Measurements from ENCODE around the gene TAS1R3.

Gene TAS1R3

DNA sequence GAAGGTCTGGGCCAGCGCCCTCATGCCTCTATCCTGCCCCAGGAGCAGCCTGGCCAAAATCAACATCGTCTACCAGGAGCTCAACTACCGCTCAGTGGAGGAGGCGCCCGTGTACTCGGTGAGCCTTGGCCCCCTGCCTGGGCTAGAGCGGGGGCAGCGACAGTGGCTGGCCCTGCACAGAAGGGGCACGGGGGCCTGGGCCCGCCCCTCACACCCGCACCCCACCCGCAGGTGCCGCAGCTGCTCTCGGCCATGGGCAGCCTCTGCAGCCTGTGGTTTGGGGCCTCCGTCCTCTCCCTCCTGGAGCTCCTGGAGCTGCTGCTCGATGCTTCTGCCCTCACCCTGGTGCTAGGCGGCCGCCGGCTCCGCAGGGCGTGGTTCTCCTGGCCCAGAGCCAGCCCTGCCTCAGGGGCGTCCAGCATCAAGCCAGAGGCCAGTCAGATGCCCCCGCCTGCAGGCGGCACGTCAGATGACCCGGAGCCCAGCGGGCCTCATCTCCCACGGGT, 40.0 kb upstream of the TAS1R3 start:
- DNase-seq: no peak
- H3K18ac ChIP-seq (ENCODE audit: low read depth in 1 of 2, low read length in 2 of 2): no peak overlapping the region
- no peak overlapping the region for H3K23ac ChIP-seq (ENCODE audit: low read length in 2 of 2)
- peaks cover 0 to 17% of the 10 kb centered on the region in 2 experiments for H3K27me3 ChIP-seq (ENCODE audit: control insufficient read depth in 1 of 2, insufficient read depth in 1 of 2, low read length in 2 of 2)
- H2BK5ac ChIP-seq (ENCODE audit: low read depth, low read length, poor library complexity, severe bottlenecking): no peak overlapping the region
- WGBS: 83% methylated on average over 28 of the region's 28 CpGs
- no peak overlapping the region for H2AFZ ChIP-seq (ENCODE audit: low read depth, low read length)
- no peak overlapping the region for H2BK15ac ChIP-seq (ENCODE audit: low read depth, poor library complexity, severe bottlenecking)
- H3K79me1 ChIP-seq (replicated peaks; ENCODE audit: low read length, poor library complexity, severe bottlenecking): no peaks in the 10 kb centered on the region
- H3K4me3 ChIP-seq (ENCODE audit: insufficient read depth in 1 of 2, low read depth in 1 of 2, low read length in 2 of 2): peak overlapping the region in 1 of 2 experiments; percentile 29
- H3K36me3 ChIP-seq (ENCODE audit: control insufficient read depth in 1 of 2, insufficient read depth in 2 of 2, low read depth in 1 of 2, low read length in 2 of 2): peaks cover 5 to 44% of the 10 kb centered on the region in 2 experiments
- H3K4me1 ChIP-seq (ENCODE audit: control insufficient read depth, insufficient read depth, low read depth, low read length): peaks cover 16% of the 10 kb centered on the region
- no peak overlapping the region for H2BK120ac ChIP-seq (ENCODE audit: low read depth, low read length)
- H2BK12ac ChIP-seq (ENCODE audit: low read length in 2 of 2): no peak overlapping the region
- H3K9ac ChIP-seq (ENCODE audit: low read length): no peak overlapping the region
- no peak overlapping the region for H3K27ac ChIP-seq (ENCODE audit: low read length, poor library complexity, severe bottlenecking)
- no peak overlapping the region for H3K14ac ChIP-seq (ENCODE audit: low read length in 2 of 2)
- H3K4ac ChIP-seq (ENCODE audit: low read depth in 1 of 2, low read length in 2 of 2): no peak overlapping the region
- H3K4me2 ChIP-seq (ENCODE audit: low read length, poor library complexity, severe bottlenecking): no peak overlapping the region
- H4K91ac ChIP-seq (ENCODE audit: low read length): no peak overlapping the region
- no peak overlapping the region for H4K8ac ChIP-seq (ENCODE audit: low read length)
- peak overlapping the region; percentile 35 for H2AK5ac ChIP-seq (ENCODE audit: low read length, severe bottlenecking)
- H3K9me3 ChIP-seq (ENCODE audit: control insufficient read depth, low read length): no peaks in the 10 kb centered on the region

GRCh38 chr1:1291548-1292441, 39.3 kb upstream of the TAS1R3 start:
- Histone ChIP-seq H4K91ac (ENCODE audit: low read length) (no peak overlapping the region), H2AFZ (ENCODE audit: low read depth, low read length) (no peak overlapping the region), H4K8ac (ENCODE audit: low read length) (no peak overlapping the region), H3K9me3 (ENCODE audit: control insufficient read depth, low read length) (no peaks in the 10 kb centered on the region), H3K4me2 (ENCODE audit: low read length, poor library complexity, severe bottlenecking) (no peak overlapping the region), H3K27me3 (ENCODE audit: control insufficient read depth in 1 of 2, insufficient read depth in 1 of 2, low read length in 2 of 2) (peaks cover 0 to 9% of the 10 kb centered on the region in 2 experiments), H2BK120ac (ENCODE audit: low read depth, low read length) (no peak overlapping the region), H3K4me3 (ENCODE audit: insufficient read depth in 1 of 2, low read depth in 1 of 2, low read length in 2 of 2) (peak overlapping the region in 1 of 2 experiments; percentile 29), H3K18ac (ENCODE audit: low read depth in 1 of 2, low read length in 2 of 2) (no peak overlapping the region), H3K79me1 (replicated peaks; ENCODE audit: low read length, poor library complexity, severe bottlenecking) (no peaks in the 10 kb centered on the region), H2BK15ac (ENCODE audit: low read depth, poor library complexity, severe bottlenecking) (no peak overlapping the region), H3K23ac (ENCODE audit: low read length in 2 of 2) (no peak overlapping the region), H3K4me1 (ENCODE audit: control insufficient read depth, insufficient read depth, low read depth, low read length) (peaks cover 18% of the 10 kb centered on the region), H2AK5ac (ENCODE audit: low read length, severe bottlenecking) (no peak overlapping the region), H3K36me3 (ENCODE audit: control insufficient read depth in 1 of 2, insufficient read depth in 2 of 2, low read depth in 1 of 2, low read length in 2 of 2) (peaks cover 5 to 51% of the 10 kb centered on the region in 2 experiments), H3K9ac (ENCODE audit: low read length) (no peak overlapping the region), H3K27ac (ENCODE audit: low read length, poor library complexity, severe bottlenecking) (no peak overlapping the region), H2BK5ac (ENCODE audit: low read depth, low read length, poor library complexity, severe bottlenecking) (no peak overlapping the region), H3K14ac (ENCODE audit: low read length in 2 of 2) (no peak overlapping the region), H3K4ac (ENCODE audit: low read depth in 1 of 2, low read length in 2 of 2) (no peak overlapping the region), H2BK12ac (ENCODE audit: low read length in 2 of 2) (no peak overlapping the region)
- 59% methylated on average over 45 of the region's 45 CpGs for WGBS
- peak; percentile 65 for DNase-seq

- Histone ChIP-seq H2BK12ac (ENCODE audit: low read length in 2 of 2) (no peak overlapping the region), H3K14ac (ENCODE audit: low read length in 2 of 2) (no peak overlapping the region), H3K18ac (ENCODE audit: low read depth in 1 of 2, low read length in 2 of 2) (no peak overlapping the region), H2AK5ac (ENCODE audit: low read length, severe bottlenecking) (no peak overlapping the region), H3K27ac (ENCODE audit: low read length, poor library complexity, severe bottlenecking) (no peak overlapping the region), H2BK120ac (ENCODE audit: low read depth, low read length) (no peak overlapping the region), H2AFZ (ENCODE audit: low read depth, low read length) (no peak overlapping the region), H2BK15ac (ENCODE audit: low read depth, poor library complexity, severe bottlenecking) (no peak overlapping the region), H3K9me3 (ENCODE audit: control insufficient read depth, low read length) (no peaks in the 10 kb centered on the region), H3K4ac (ENCODE audit: low read depth in 1 of 2, low read length in 2 of 2) (no peak overlapping the region), H3K27me3 (ENCODE audit: control insufficient read depth in 1 of 2, insufficient read depth in 1 of 2, low read length in 2 of 2) (peaks cover 0 to 3% of the 10 kb centered on the region in 2 experiments), H4K8ac (ENCODE audit: low read length) (no peak overlapping the region), H3K23ac (ENCODE audit: low read length in 2 of 2) (no peak overlapping the region), H3K4me1 (ENCODE audit: control insufficient read depth, insufficient read depth, low read depth, low read length) (peaks cover 18% of the 10 kb centered on the region), H3K4me2 (ENCODE audit: low read length, poor library complexity, severe bottlenecking) (no peak overlapping the region), H3K4me3 (ENCODE audit: insufficient read depth in 1 of 2, low read depth in 1 of 2, low read length in 2 of 2) (no peak overlapping the region), H3K79me1 (replicated peaks; ENCODE audit: low read length, poor library complexity, severe bottlenecking) (no peaks in the 10 kb centered on the region), H4K91ac (ENCODE audit: low read length) (no peak overlapping the region), H2BK5ac (ENCODE audit: low read depth, low read length, poor library complexity, severe bottlenecking) (no peak overlapping the region), H3K36me3 (ENCODE audit: control insufficient read depth in 1 of 2, insufficient read depth in 2 of 2, low read depth in 1 of 2, low read length in 2 of 2) (peaks cover 5 to 53% of the 10 kb centered on the region in 2 experiments), H3K9ac (ENCODE audit: low read length) (no peak overlapping the region)
- 90% methylated on average over 9 of the region's 9 CpGs for WGBS
- no peak for DNase-seq
These were observed 38.7 kb upstream of the TAS1R3 start for GRCh38 chr1:1292442-1292779.

- no peak overlapping the region for H4K91ac ChIP-seq (ENCODE audit: low read length)
- no peak overlapping the region for H3K4me2 ChIP-seq (ENCODE audit: low read length, poor library complexity, severe bottlenecking)
- H3K4ac ChIP-seq (ENCODE audit: low read depth in 1 of 2, low read length in 2 of 2): no peak overlapping the region
- H3K23ac ChIP-seq (ENCODE audit: low read length in 2 of 2): no peak overlapping the region
- H3K36me3 ChIP-seq (ENCODE audit: control insufficient read depth in 1 of 2, insufficient read depth in 2 of 2, low read depth in 1 of 2, low read length in 2 of 2): peaks cover 5 to 58% of the 10 kb centered on the region in 2 experiments
- no peak overlapping the region for H3K14ac ChIP-seq (ENCODE audit: low read length in 2 of 2)
- no peak overlapping the region for H3K27ac ChIP-seq (ENCODE audit: low read length, poor library complexity, severe bottlenecking)
- H2AK5ac ChIP-seq (ENCODE audit: low read length, severe bottlenecking): no peak overlapping the region
- H3K4me1 ChIP-seq (ENCODE audit: control insufficient read depth, insufficient read depth, low read depth, low read length): peaks cover 18% of the 10 kb centered on the region
- DNase-seq: no peak
- H3K9me3 ChIP-seq (ENCODE audit: control insufficient read depth, low read length): no peaks in the 10 kb centered on the region
- H3K18ac ChIP-seq (ENCODE audit: low read depth in 1 of 2, low read length in 2 of 2): no peak overlapping the region
- H2BK5ac ChIP-seq (ENCODE audit: low read depth, low read length, poor library complexity, severe bottlenecking): no peak overlapping the region
- no peak overlapping the region for H3K4me3 ChIP-seq (ENCODE audit: insufficient read depth in 1 of 2, low read depth in 1 of 2, low read length in 2 of 2)
- H2BK15ac ChIP-seq (ENCODE audit: low read depth, poor library complexity, severe bottlenecking): no peak overlapping the region
- H3K9ac ChIP-seq (ENCODE audit: low read length): no peak overlapping the region
- WGBS: 93% methylated on average over 18 of the region's 18 CpGs
- H2BK120ac ChIP-seq (ENCODE audit: low read depth, low read length): no peak overlapping the region
- H4K8ac ChIP-seq (ENCODE audit: low read length): no peak overlapping the region
- H3K79me1 ChIP-seq (replicated peaks; ENCODE audit: low read length, poor library complexity, severe bottlenecking): no peaks in the 10 kb centered on the region
- no peaks in the 10 kb centered on the region for H3K27me3 ChIP-seq (ENCODE audit: control insufficient read depth in 1 of 2, insufficient read depth in 1 of 2, low read length in 2 of 2)
- no peak overlapping the region for H2AFZ ChIP-seq (ENCODE audit: low read depth, low read length)
- no peak overlapping the region for H2BK12ac ChIP-seq (ENCODE audit: low read length in 2 of 2)
These were observed 38.2 kb upstream of the TAS1R3 start for GRCh38 chr1:1292851-1293250.

Measured in mesenchymal stem cell (in vitro differentiated cells and primary cell).